ENCODE results near the gene ZNF649. TPM values are rescaled to one million over a fixed set of nuclear protein-coding genes. Genes with fewer than 3 reads are reported as not detected.
A peak's percentile ranks its signal among the peaks of the same experiment; 100 is the strongest.

Gene ZNF649
- 8.0 and 9.9 TPM in 2 replicates for total RNA-seq (ENCODE audit: low replicate concordance)

- peak; percentile 82 for DNase-seq (ENCODE audit: low read depth)
- H3K4me3 ChIP-seq (ENCODE audit: low read depth, low read length), result peak within 1 kb of the TSS; percentile 89
- peak; percentile 4 for TF ChIP-seq CTCF (IDR thresholded peaks at IDR 0.05; ENCODE audit: insufficient read depth, low read length)
Observed at GRCh38 chr19:51904331-51905165, at the start of gene ZNF649. ZNF649 (minus strand) TSS chr19:51905017; CDS start chr19:51900107, 4,910 bp downstream.

GRCh38 chr19:51948975-51949374 lies 44.2 kb upstream of the ZNF649 start:
- peak overlapping the region; percentile 25 for H3K4me3 ChIP-seq (ENCODE audit: low read depth, low read length)
- no peak for TF ChIP-seq CTCF (IDR thresholded peaks at IDR 0.05; ENCODE audit: insufficient read depth, low read length)
- DNase-seq (ENCODE audit: low read depth), result peak; percentile 4

- no peak overlapping the region for H3K4me3 ChIP-seq (ENCODE audit: low read depth, low read length)
- DNase-seq (ENCODE audit: low read depth), result no peak
- no peak for TF ChIP-seq CTCF (IDR thresholded peaks at IDR 0.05; ENCODE audit: insufficient read depth, low read length)
Observed at GRCh38 chr19:51946602-51947001, 41.8 kb upstream of the ZNF649 start.

- DNase-seq (ENCODE audit: low read depth), result no peak
- no peak overlapping the region for H3K4me3 ChIP-seq (ENCODE audit: low read depth, low read length)
- TF ChIP-seq CTCF (IDR thresholded peaks at IDR 0.05; ENCODE audit: insufficient read depth, low read length), result no peak
Observed at GRCh38 chr19:51944798-51945552, 40.2 kb upstream of the ZNF649 start.

- no peak for DNase-seq (ENCODE audit: low read depth)
- TF ChIP-seq CTCF (IDR thresholded peaks at IDR 0.05; ENCODE audit: insufficient read depth, low read length), result no peak
- H3K4me3 ChIP-seq (ENCODE audit: low read depth, low read length), result no peak overlapping the region
Observed at GRCh38 chr19:51938936-51939335, 34.1 kb upstream of the ZNF649 start.

GRCh38 chr19:51931921-51932320 lies 27.1 kb upstream of the ZNF649 start:
- DNase-seq (ENCODE audit: low read depth), result no peak
- H3K4me3 ChIP-seq (ENCODE audit: low read depth, low read length), result no peak overlapping the region
- no peak for TF ChIP-seq CTCF (IDR thresholded peaks at IDR 0.05; ENCODE audit: insufficient read depth, low read length)
